ENCODE results near the gene KMT5B. TPM values are rescaled to one million over a fixed set of nuclear protein-coding genes. Genes with fewer than 3 reads are reported as not detected.

KMT5B gene
- polyA plus RNA-seq, 2 of the 4 experiments (the other 2 are of a cell fraction), result 15.2 to 27.1 TPM

- no peak for TF ChIP-seq HMGXB4 (CRISPR knock-in tag; IDR thresholded peaks at IDR 0.05; ENCODE audit: borderline replicate concordance)
Observed at GRCh38 chr11:68229601-68230000, 16.5 kb upstream of the KMT5B start (continued).

GRCh38 chr11:68226421-68226820 lies 13.3 kb upstream of the KMT5B start:
- 63% methylated on average over 9 of the region's 9 CpGs for WGBS (ENCODE audit: missing lambda C conversion rate)
- H3K4me2 ChIP-seq, result no peak overlapping the region
- FAIRE-seq (no peak), DNase-seq (ENCODE audit: low read depth in 1 of 2, low spot score in 1 of 2) (no peak), ATAC-seq (no peak)
- H3K4me1 ChIP-seq, result no peaks in the 10 kb centered on the region
- no peak overlapping the region for H3K4me3 ChIP-seq
- POLR2A ChIA-PET, result no interaction called here
- peaks cover 17% of the 10 kb centered on the region for H3K9me3 ChIP-seq
- no peak overlapping the region for H3K27ac ChIP-seq
- TF ChIP-seq MAX (IDR thresholded peaks at IDR 0.05) (no peak), E2F6 (IDR thresholded peaks at IDR 0.05; ENCODE audit: borderline replicate concordance, low read depth) (no peak), NFE2L2 (conservative IDR thresholded peaks at IDR 0.05; ENCODE audit: low read length) (no peak)
- CTCF ChIA-PET, result interaction anchor here (1.9 to 2.0 kb wide), 3 partner anchors 18 to 71 kb away, joined by 5 to 6 read pairs (median 6); no protein-coding TSS in a partner anchor

- 72% methylated on average over 11 of the region's 11 CpGs for WGBS (ENCODE audit: missing lambda C conversion rate)
- H3K9me3 ChIP-seq, result peaks cover 13% of the 10 kb centered on the region
- no peak overlapping the region for H3K4me2 ChIP-seq
- ATAC-seq, result no peak
- no peak overlapping the region for H3K4me3 ChIP-seq
- no peak overlapping the region for H3K27ac ChIP-seq
- FAIRE-seq, result no peak
- ChIA-PET CTCF (interaction anchor here (1.3 kb wide), 1 partner anchor 16 kb away, joined by 3 read pairs; no protein-coding TSS in a partner anchor), POLR2A (interaction anchor here (0.6 kb wide), 1 partner anchor 20 kb away, joined by 4 read pairs; no protein-coding TSS in a partner anchor)
- no peaks in the 10 kb centered on the region for H3K4me1 ChIP-seq
- no peak for DNase-seq (ENCODE audit: low read depth in 1 of 2, low spot score in 1 of 2)
- TF ChIP-seq TFCP2L1 (CRISPR knock-in tag; IDR thresholded peaks at IDR 0.05), result no peak
- TF ChIP-seq JUN (IDR thresholded peaks at IDR 0.05), result no peak
- TF ChIP-seq USF2 (IDR thresholded peaks at IDR 0.05), result no peak
- no peak for TF ChIP-seq HOXB13 (CRISPR knock-in tag; IDR thresholded peaks at IDR 0.05; ENCODE audit: low read depth)
- TF ChIP-seq EHF (CRISPR knock-in tag; IDR thresholded peaks at IDR 0.05), result no peak
- no peak for TF ChIP-seq CBX2 (IDR thresholded peaks at IDR 0.05; ENCODE audit: borderline replicate concordance, low read depth)
- TF ChIP-seq MAX (IDR thresholded peaks at IDR 0.05), result no peak
- no peak for TF ChIP-seq ESRRA (IDR thresholded peaks at IDR 0.05; ENCODE audit: borderline replicate concordance, low read length)
- TF ChIP-seq PBX3 (IDR thresholded peaks at IDR 0.05), result no peak
- TF ChIP-seq CEBPB (IDR thresholded peaks at IDR 0.05), result no peak
Observed at GRCh38 chr11:68224606-68225005, 11.5 kb upstream of the KMT5B start.

- WGBS (ENCODE audit: missing lambda C conversion rate), result 73% methylated on average over 6 of the region's 6 CpGs
- Histone ChIP-seq H3K4me1 (no peaks in the 10 kb centered on the region), H3K4me2 (no peak overlapping the region), H3K27ac (no peak overlapping the region), H3K9me3 (peaks cover 3% of the 10 kb centered on the region; the same call in 1 of the 3 replicates), H3K4me3 (no peak overlapping the region)
- FAIRE-seq (no peak), DNase-seq (ENCODE audit: low read depth in 1 of 2, low spot score in 1 of 2) (no peak), ATAC-seq (no peak)
- no peak for TF ChIP-seq PHF8 (IDR thresholded peaks at IDR 0.05; ENCODE audit: borderline replicate concordance, low read depth)
- TF ChIP-seq ATOH8 (CRISPR knock-in tag; IDR thresholded peaks at IDR 0.05; ENCODE audit: low read depth), result no peak
- TF ChIP-seq JUN (IDR thresholded peaks at IDR 0.05), result no peak
- TF ChIP-seq RCOR1 (IDR thresholded peaks at IDR 0.05; ENCODE audit: low read depth, low read length), result no peak
- TF ChIP-seq CTCF (IDR thresholded peaks at IDR 0.05), result no peak
- ChIA-PET CTCF (no interaction called here), POLR2A (no interaction called here)
Observed at GRCh38 chr11:68223275-68223674, 10.2 kb upstream of the KMT5B start.
